ENCODE results near the gene GNGT1.

Gene GNGT1

GRCh38 chr7:93877742-93878141 lies 28.6 kb upstream of the GNGT1 start:
- TF ChIP-seq ZFX (IDR thresholded peaks at IDR 0.05; ENCODE audit: borderline replicate concordance) = no peak
- TF ChIP-seq, protein P1, sequence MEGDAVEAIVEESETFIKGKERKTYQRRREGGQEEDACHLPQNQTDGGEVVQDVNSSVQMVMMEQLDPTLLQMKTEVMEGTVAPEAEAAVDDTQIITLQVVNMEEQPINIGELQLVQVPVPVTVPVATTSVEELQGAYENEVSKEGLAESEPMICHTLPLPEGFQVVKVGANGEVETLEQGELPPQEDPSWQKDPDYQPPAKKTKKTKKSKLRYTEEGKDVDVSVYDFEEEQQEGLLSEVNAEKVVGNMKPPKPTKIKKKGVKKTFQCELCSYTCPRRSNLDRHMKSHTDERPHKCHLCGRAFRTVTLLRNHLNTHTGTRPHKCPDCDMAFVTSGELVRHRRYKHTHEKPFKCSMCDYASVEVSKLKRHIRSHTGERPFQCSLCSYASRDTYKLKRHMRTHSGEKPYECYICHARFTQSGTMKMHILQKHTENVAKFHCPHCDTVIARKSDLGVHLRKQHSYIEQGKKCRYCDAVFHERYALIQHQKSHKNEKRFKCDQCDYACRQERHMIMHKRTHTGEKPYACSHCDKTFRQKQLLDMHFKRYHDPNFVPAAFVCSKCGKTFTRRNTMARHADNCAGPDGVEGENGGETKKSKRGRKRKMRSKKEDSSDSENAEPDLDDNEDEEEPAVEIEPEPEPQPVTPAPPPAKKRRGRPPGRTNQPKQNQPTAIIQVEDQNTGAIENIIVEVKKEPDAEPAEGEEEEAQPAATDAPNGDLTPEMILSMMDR (IDR thresholded peaks at IDR 0.05) = no peak
- no peak overlapping the region for H3K27ac ChIP-seq

DNA sequence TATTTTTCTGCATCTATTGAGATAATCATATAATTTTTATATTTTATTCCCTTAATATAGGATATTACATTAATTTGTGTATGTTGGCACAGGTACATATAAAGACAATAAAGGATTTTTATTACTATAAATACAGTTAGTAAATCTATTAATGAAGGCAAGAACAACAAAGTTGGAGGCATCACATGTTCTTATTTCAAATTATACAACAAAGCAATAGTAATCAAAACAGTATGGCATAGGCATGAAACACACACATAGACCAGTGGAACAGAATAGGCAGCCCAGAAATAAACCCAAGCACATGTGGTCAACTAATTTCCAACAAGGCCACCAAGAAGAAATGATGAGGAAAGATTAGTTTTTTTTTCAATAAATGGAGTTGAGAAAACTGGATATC lies 27.0 kb upstream of the GNGT1 start:
- no peak for TF ChIP-seq ZFX (IDR thresholded peaks at IDR 0.05; ENCODE audit: borderline replicate concordance)
- TF ChIP-seq, protein P1 (IDR thresholded peaks at IDR 0.05) = no peak

GRCh38 chr7:93882468-93882867 lies 23.9 kb upstream of the GNGT1 start:
- TF ChIP-seq, protein P1 (IDR thresholded peaks at IDR 0.05) = no peak
- no peak for TF ChIP-seq ZFX (IDR thresholded peaks at IDR 0.05; ENCODE audit: borderline replicate concordance)
- H3K27ac ChIP-seq = no peak overlapping the region

More for the DNA sequence above, 27.0 kb upstream of the GNGT1 start:
- H3K27ac ChIP-seq = no peak overlapping the region

- no peak for TF ChIP-seq ZFX (IDR thresholded peaks at IDR 0.05; ENCODE audit: borderline replicate concordance)
- TF ChIP-seq, protein P1 (IDR thresholded peaks at IDR 0.05) = no peak
- no peak overlapping the region for H3K27ac ChIP-seq
Observed at GRCh38 chr7:93883078-93883916, 23.1 kb upstream of the GNGT1 start.

DNA sequence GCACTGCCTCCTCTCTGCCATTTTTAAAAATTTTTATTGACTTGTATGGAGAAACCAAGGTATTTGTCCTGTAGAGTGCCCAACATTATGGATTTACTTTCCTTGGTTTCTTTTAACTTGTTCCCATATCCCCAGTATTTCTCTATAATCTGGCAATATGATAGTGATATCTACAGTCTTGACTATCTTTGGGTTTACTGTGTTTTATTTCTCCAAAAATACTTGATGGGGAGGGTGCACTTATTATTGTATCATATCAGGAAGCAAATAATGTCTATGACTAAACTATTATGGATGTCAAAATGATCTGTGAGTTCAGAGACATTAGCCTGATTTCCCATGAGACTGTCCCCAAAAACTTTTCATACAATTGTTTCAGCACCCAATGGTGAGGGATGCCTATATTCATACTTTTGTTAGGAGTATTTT lies 22.4 kb upstream of the GNGT1 start:
- TF ChIP-seq, protein P1 (IDR thresholded peaks at IDR 0.05) = no peak
- no peak for TF ChIP-seq ZFX (IDR thresholded peaks at IDR 0.05; ENCODE audit: borderline replicate concordance)
- H3K27ac ChIP-seq = no peak overlapping the region

- TF ChIP-seq, protein P1 (IDR thresholded peaks at IDR 0.05) = no peak
- no peak for TF ChIP-seq ZFX (IDR thresholded peaks at IDR 0.05; ENCODE audit: borderline replicate concordance)
- H3K27ac ChIP-seq = no peak overlapping the region
Observed at GRCh38 chr7:93884541-93884940, 21.8 kb upstream of the GNGT1 start.

DNA sequence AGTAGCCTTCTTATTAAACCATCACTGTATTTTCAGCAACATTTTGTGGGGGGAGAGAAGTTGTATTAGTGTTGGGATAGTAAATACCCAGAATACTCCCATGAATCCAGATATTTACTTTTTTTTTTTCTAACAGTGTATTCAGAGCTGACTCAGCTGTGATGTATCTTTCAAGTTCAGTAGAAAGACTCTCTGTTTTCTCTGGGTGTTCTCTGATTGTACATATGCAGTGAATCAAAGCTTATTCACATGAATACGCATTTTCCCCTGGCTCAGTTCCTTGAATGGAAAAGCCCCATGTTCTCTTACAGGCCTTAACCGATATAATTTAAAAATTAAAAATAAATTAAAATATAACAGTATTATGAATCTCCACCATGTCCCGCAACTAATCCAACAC lies 17.1 kb upstream of the GNGT1 start:
- no peak for TF ChIP-seq ZFX (IDR thresholded peaks at IDR 0.05; ENCODE audit: borderline replicate concordance)
- TF ChIP-seq, protein P1 (IDR thresholded peaks at IDR 0.05) = no peak
- no peak overlapping the region for H3K27ac ChIP-seq

Data from 22Rv1 (cell line).